K562 (cell line): ENCODE measurements around the gene ERBB4. TPM values are rescaled to one million over a fixed set of nuclear protein-coding genes. Genes with fewer than 3 reads are reported as not detected.

ENCODE experiments used
- ATAC-seq: fragments of 200-7000 bp; cut with Tn5 transposase; 3 replicates; pipeline ENCODE4 v1.9.1; 2020; ENCODE audit warnings: moderate library complexity
- BruUV-seq: library from RNA; stranded (reverse); fragments of 400-500 nt; replicated peaks from 2 replicates; lab custom pipeline; 2021; lab: Mats Ljungman, UMichigan
- CTCF ChIA-PET: fragments of 300-600 bp; formaldehyde crosslinking; extraction: SDS; loops from one replicate; lab custom pipeline; 2021; ENCODE audit warnings: low intra/inter-chr PET ratio; lab: Yijun Ruan, JAX
- POLR2A ChIA-PET: fragments of 300-600, 350-650 bp; sonication (Branson Sonifier 250); formaldehyde crosslinking; extraction: SDS; loops from one replicate; lab custom pipeline; 2021; ENCODE audit warnings: antibody characterized with exemption, inconsistent platforms; lab: Yijun Ruan, JAX
- DNase-seq, 4 experiments: peaks; one replicate each; pipeline versions ENCODE4 v3.0.0 to v3.0.0-alpha.2; 2011 to 2018; ENCODE audit warnings: low spot score in 3 of 4, mixed read lengths in 3 of 4; ENCODE audit errors: extremely low read depth in 1 of 4
- FAIRE-seq: peaks from 2 replicates; lab custom pipeline; 2011; peaks lifted over from hg19 to GRCh38; lab: Jason Lieb, UNC
- H2AFZ ChIP-seq: 2 replicates; pipeline ENCODE4 v1.6.0; 2011; ENCODE audit warnings: low read depth, low read length, control low read depth, inconsistent platforms
- H3K27ac ChIP-seq: fragments of 200-600 bp; 3 replicates; pipeline ENCODE4 v1.8.0; 2011; ENCODE audit warnings: low read depth, mild to moderate bottlenecking, control low read depth, inconsistent platforms, low read length, moderate library complexity, mixed read lengths; ENCODE audit errors: extremely low read depth
- H3K27me3 ChIP-seq, 2 experiments: fragments of 300-600 bp in 1 of 2; 2 replicates in 1 of 2; 3 replicates in 1 of 2; pipeline versions ENCODE4 v1.6.0 to v1.8.0; 2011; ENCODE audit warnings: inconsistent platforms in 2 of 2, low read length in 2 of 2, mild to moderate bottlenecking in 1 of 2, mixed read lengths in 1 of 2, moderate library complexity in 1 of 2; ENCODE audit not compliant: control insufficient read depth in 2 of 2, insufficient read depth in 2 of 2
- H3K36me3 ChIP-seq: fragments of 300-600 bp; 3 replicates; pipeline ENCODE4 v1.8.0; 2011; ENCODE audit warnings: mild to moderate bottlenecking, low read length, inconsistent platforms; ENCODE audit not compliant: control insufficient read depth, insufficient read depth
- H3K4me1 ChIP-seq, 2 experiments: fragments of 200-600 bp in 1 of 2; replicated peaks in 1 of 2; 2 replicates in 1 of 2; 3 replicates in 1 of 2; pipeline versions ENCODE4 v1.5.1 to v1.8.0; 2011; ENCODE audit warnings: inconsistent platforms in 2 of 2, low read length in 2 of 2, mild to moderate bottlenecking in 1 of 2, mixed read lengths in 1 of 2, moderate library complexity in 1 of 2; ENCODE audit not compliant: control insufficient read depth in 2 of 2, insufficient read depth in 2 of 2
- H3K4me2 ChIP-seq: 2 replicates; pipeline ENCODE4 v1.6.1; 2011; ENCODE audit warnings: low read length, control low read depth, inconsistent platforms, mixed read lengths; ENCODE audit not compliant: insufficient read depth
- H3K4me3 ChIP-seq: fragments of 200-600 bp; sonication (generic), shearing (Covaris generic); 2 replicates; pipeline ENCODE4 v1.5.1; 2016; ENCODE audit warnings: control low read depth, inconsistent platforms
- H3K79me2 ChIP-seq: fragments of 200-600 bp; 3 replicates; pipeline ENCODE4 v1.8.0; 2011; ENCODE audit warnings: low read length, inconsistent platforms; ENCODE audit not compliant: control insufficient read depth, insufficient read depth
- H3K9ac ChIP-seq, 2 experiments: 2 replicates each; pipeline versions ENCODE4 v1.6.0 to v1.6.1; 2011; ENCODE audit warnings: low read depth in 2 of 2, low read length in 2 of 2, control low read depth in 1 of 2, inconsistent platforms in 1 of 2, mild to moderate bottlenecking in 1 of 2, mixed read lengths in 1 of 2; ENCODE audit not compliant: insufficient read depth in 1 of 2
- H3K9me1 ChIP-seq: one replicate; pipeline ENCODE4 v1.6.0; 2011; ENCODE audit warnings: inconsistent platforms, mild to moderate bottlenecking, low read length, moderate library complexity; ENCODE audit not compliant: control insufficient read depth, insufficient read depth
- H3K9me3 ChIP-seq: replicated peaks from 2 replicates; pipeline ENCODE4 v1.5.1; 2011; ENCODE audit warnings: low read depth, low read length, inconsistent platforms; ENCODE audit not compliant: control insufficient read depth, insufficient read depth
- H4K20me1 ChIP-seq: replicated peaks from 2 replicates; pipeline ENCODE4 v1.6.1; 2011; ENCODE audit warnings: low read length, inconsistent platforms, mixed read lengths; ENCODE audit not compliant: control insufficient read depth, insufficient read depth
- ATF4 ChIP-seq: fragments of 450-650 bp; formaldehyde crosslinking; IDR thresholded peaks from 2 replicates; pipeline ENCODE4 v1.4.0; 2022; ENCODE audit warnings: mild to moderate bottlenecking, moderate library complexity
- BDP1 ChIP-seq: IDR thresholded peaks from 3 replicates; pipeline ENCODE4 v1.6.1; 2011; ENCODE audit not compliant: insufficient read length, insufficient read depth
- CBX5 ChIP-seq: IDR thresholded peaks from 2 replicates; pipeline ENCODE4 v1.6.1; 2014; ENCODE audit warnings: low read depth, borderline replicate concordance
- CREB1 ChIP-seq, 2 experiments: sonication (generic) in 1 of 2; formaldehyde crosslinking in 1 of 2; IDR thresholded peaks; 2 replicates each; pipeline versions ENCODE4 v1.6.1 to v1.8.0; 2012 to 2022; ENCODE audit warnings: inconsistent platforms in 1 of 2, mild to moderate bottlenecking in 1 of 2, missing genetic modification reagents in 1 of 2, moderate library complexity in 1 of 2
- CTBP1 ChIP-seq: fragments of 450-650 bp; IDR thresholded peaks from 2 replicates; pipeline ENCODE4 v1.6.1; 2016; ENCODE audit warnings: borderline replicate concordance
- MYNN ChIP-seq, 2 experiments: sonication (generic); formaldehyde crosslinking in 1 of 2; IDR thresholded peaks; 2 replicates each; pipeline versions ENCODE4 v1.5.0 to v1.6.1; 2016 to 2020; ENCODE audit warnings: antibody characterized with exemption in 1 of 2, missing genetic modification reagents in 1 of 2
- NCOA1 ChIP-seq: fragments of 450-650 bp; IDR thresholded peaks from 2 replicates; pipeline ENCODE4 v1.6.1; 2016; ENCODE audit warnings: low read depth
- RCOR1 ChIP-seq, 2 experiments: IDR thresholded peaks; 2 replicates each; pipeline ENCODE4 v1.6.1; 2012; ENCODE audit warnings: low read depth in 2 of 2, low read length in 2 of 2, borderline replicate concordance in 1 of 2, improper control_type of control experiment in 1 of 2
- RFX1 ChIP-seq: fragments of 450-650 bp; IDR thresholded peaks from 2 replicates; pipeline ENCODE4 v1.6.1; 2016; ENCODE audit warnings: mild to moderate bottlenecking, moderate library complexity
- SREBF2 ChIP-seq: sonication (generic); formaldehyde crosslinking; IDR thresholded peaks from 2 replicates; pipeline ENCODE4 v1.4.0; 2020; ENCODE audit warnings: mild to moderate bottlenecking, missing genetic modification reagents
- TAL1 ChIP-seq: fragments of 450-650 bp; IDR thresholded peaks from 2 replicates; pipeline ENCODE4 v1.6.1; 2016; ENCODE audit warnings: mild to moderate bottlenecking
- TRIM25 ChIP-seq: fragments of 450-650 bp; IDR thresholded peaks from 2 replicates; pipeline ENCODE4 v1.7.0; 2016; ENCODE audit warnings: borderline replicate concordance
- ZBTB26 ChIP-seq: fragments of 450-650 bp; formaldehyde crosslinking; IDR thresholded peaks from 2 replicates; pipeline ENCODE4 v1.4.0; 2022; ENCODE audit warnings: missing genetic modification characterization
- ZFP30 ChIP-seq: fragments of 250-450 bp; sonication (Bioruptor Pico); IDR thresholded peaks from 2 replicates; pipeline ENCODE4 v1.8.0; 2022; ENCODE audit warnings: moderate library complexity, mild to moderate bottlenecking, inconsistent platforms, borderline replicate concordance
- ZNF184 ChIP-seq: sonication (generic); formaldehyde crosslinking; IDR thresholded peaks from 2 replicates; pipeline ENCODE4 v1.5.0; 2020; ENCODE audit warnings: missing genetic modification reagents
- ZNF232 ChIP-seq: sonication (generic); formaldehyde crosslinking; IDR thresholded peaks from 2 replicates; pipeline ENCODE4 v1.8.0; 2022; ENCODE audit warnings: mild to moderate bottlenecking, missing genetic modification reagents
- ZZZ3 ChIP-seq: fragments of 450-650 bp; IDR thresholded peaks from 2 replicates; pipeline ENCODE4 v1.6.1; 2016; ENCODE audit warnings: antibody characterized with exemption, mild to moderate bottlenecking, moderate library complexity
- WGBS: fragments of 100-300 bp; shearing (Covaris generic); methylation state at CpG from one replicate; pipeline ENCODE4 v1.1.6; 2016; ENCODE audit warnings: low coverage, mixed read lengths; ENCODE audit not compliant: insufficient coverage; ENCODE audit errors: missing lambda C conversion rate; 5-methylcytosine and 5-hydroxymethylcytosine counted together
- in situ Hi-C: fragments of 300-500 bp; cut with MboI; formaldehyde crosslinking; loops from 4 replicates; pipeline ENCODE4 v1.15.0; 2018; ENCODE audit warnings: inconsistent platforms, mixed read lengths
- intact Hi-C: fragments of 100-400 bp; cut with micrococcal nuclease; formaldehyde crosslinking; loops from 2 replicates; pipeline ENCODE4 v1.14.2; 2022
- polyA plus RNA-seq, 8 experiments: library from polyadenylated mRNA; depleted of rRNA in 4 of 8; stranded (reverse) in 5 of 8; unstranded in 3 of 8; fragments of >200 nt; fragmentation: Nextera tagmentation in 2 of 8; fragmentation: Illumina TruSeq in 1 of 8; extraction: Ambion mirVana in 2 of 8; extraction: Trizol in 1 of 8; gene quantifications; 2 replicates each; pipeline versions ENCODE4 v1.2.1 to v1.2.3, GENCODE V29; 2011 to 2014; ENCODE audit warnings: inconsistent platforms in 1 of 8, missing spikeins in 1 of 8
- total RNA-seq, 7 experiments: library from RNA; depleted of rRNA in 6 of 7; stranded (reverse); fragments of >200 nt in 6 of 7; fragmentation: Illumina TruSeq in 2 of 7; extraction: Trizol in 2 of 7; gene quantifications; 2 replicates each; pipeline versions ENCODE4 v1.2.1 to v1.2.3, GENCODE V29; 2011 to 2021; ENCODE audit warnings: low replicate concordance in 1 of 7

The ERBB4 gene
- total and polyA plus RNA-seq, 9 of the 15 experiments (the other 6 are each of a cell fraction or from before 2014, with no cell fraction given), result not detected

DNA sequence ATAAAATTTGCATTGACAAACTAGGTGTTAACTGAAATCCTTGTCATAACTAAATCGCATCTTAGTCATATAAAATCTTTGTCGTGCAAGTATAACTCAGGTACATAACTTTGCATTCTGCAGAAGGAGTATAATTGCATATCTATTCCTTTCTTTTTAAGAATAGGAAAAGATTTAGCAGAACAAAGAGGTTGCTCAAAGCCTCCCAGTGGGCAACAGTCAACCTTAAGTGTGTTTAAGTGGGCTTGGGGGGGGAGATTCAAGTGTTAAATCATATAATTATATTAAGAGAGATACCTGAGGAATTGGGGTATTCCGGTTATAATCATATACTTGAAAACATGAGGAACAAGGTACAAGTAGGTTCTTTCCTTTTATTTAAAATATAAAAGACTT lies 1068.9 kb downstream of the ERBB4 start:
- Histone ChIP-seq H3K27me3 (no peaks in the 10 kb centered on the region), H3K36me3 (no peaks in the 10 kb centered on the region), H3K9ac (no peak overlapping the region), H3K4me1 (no peaks in the 10 kb centered on the region), H3K79me2 (no peaks in the 10 kb centered on the region), H3K9me3 (no peaks in the 10 kb centered on the region; the same call in 1 of the 2 replicates), H2AFZ (no peak overlapping the region), H3K4me3 (no peak overlapping the region), H4K20me1 (no peaks in the 10 kb centered on the region), H3K4me2 (no peak overlapping the region), H3K9me1 (no peaks in the 10 kb centered on the region), H3K27ac (no peak overlapping the region)
- no peak for TF ChIP-seq MYNN (IDR thresholded peaks at IDR 0.05)
- TF ChIP-seq MYNN (CRISPR knock-in tag; IDR thresholded peaks at IDR 0.05), result no peak
- TF ChIP-seq ZZZ3, result no peak
- no peak for TF ChIP-seq CTBP1
- no peak for TF ChIP-seq NCOA1
- TF ChIP-seq ATF4 (CRISPR knock-in tag), result no peak
- TF ChIP-seq ZNF232 (CRISPR knock-in tag), result no peak
- no peak for TF ChIP-seq ZBTB26 (CRISPR knock-in tag)
- no peak for TF ChIP-seq CBX5
- no peak for TF ChIP-seq ZNF184
- TF ChIP-seq BDP1, result no peak
- TF ChIP-seq TAL1, result no peak
- TF ChIP-seq RFX1, result no peak
- no peak for TF ChIP-seq RCOR1 (IDR thresholded peaks at IDR 0.05; ENCODE audit: borderline replicate concordance in 1 of 2, low read depth in 2 of 2, low read length in 2 of 2)
- no peak for TF ChIP-seq TRIM25
- no peak for TF ChIP-seq ZFP30 (CRISPR knock-in tag)
- no peak for TF ChIP-seq CREB1 (IDR thresholded peaks at IDR 0.05)
- TF ChIP-seq CREB1 (CRISPR knock-in tag; IDR thresholded peaks at IDR 0.05), result no peak
- TF ChIP-seq SREBF2, result no peak
- no peak for FAIRE-seq
- intact Hi-C loops (no loop called here), in situ Hi-C loops (no loop called here)
- WGBS, result 0% methylated on average over 3 of the region's 3 CpGs
- no TSS peak for BruUV-seq
- CTCF ChIA-PET, result no interaction called here
- ATAC-seq, result no peak
- POLR2A ChIA-PET, result no interaction called here
- DNase-seq, result no peak
